ENCODE data around the gene CABP4. TPM values are rescaled to one million over a fixed set of nuclear protein-coding genes. Genes with fewer than 3 reads are reported as not detected.

The CABP4 gene
- total RNA-seq, 2 donors from 2014 or later: 5.3 to 5.7 TPM

GRCh38 chr11:67453816-67454732 lies 1.1 kb upstream of the CABP4 start:
- DNase-seq (ENCODE audit: low spot score) (no peak), ATAC-seq (ENCODE audit: insufficient number of reproducible peaks, low FRiP score, low read depth) (no peak)
- H3K4me3 ChIP-seq: no peak overlapping the region
- H3K4me1 ChIP-seq (ENCODE audit: control insufficient read depth in 1 of 2, low read depth in 2 of 2): no peaks in the 10 kb centered on the region
- no peaks in the 10 kb centered on the region for H3K36me3 ChIP-seq
- TF ChIP-seq CTCF (IDR thresholded peaks at IDR 0.05): no peak
- H3K9me3 ChIP-seq: no peaks in the 10 kb centered on the region
- H3K27me3 ChIP-seq (replicated peaks; ENCODE audit: insufficient read depth): no peaks in the 10 kb centered on the region
- no peak overlapping the region for H3K27ac ChIP-seq

- no peak for DNase-seq (ENCODE audit: low spot score)
- ATAC-seq (ENCODE audit: insufficient number of reproducible peaks, low FRiP score, low read depth): no peak
- no peaks in the 10 kb centered on the region for H3K36me3 ChIP-seq
These were observed 1.0 kb downstream of the CABP4 start for GRCh38 chr11:67456068-67456705.

GRCh38 chr11:67457453-67457852 lies 2.3 kb downstream of the CABP4 start:
- no peak for TF ChIP-seq CTCF (IDR thresholded peaks at IDR 0.05)
- Histone ChIP-seq H3K9me3 (no peaks in the 10 kb centered on the region), H3K36me3 (no peaks in the 10 kb centered on the region), H3K4me1 (ENCODE audit: control insufficient read depth in 1 of 2, low read depth in 2 of 2) (no peaks in the 10 kb centered on the region), H3K4me3 (no peak overlapping the region), H3K27ac (no peak overlapping the region), H3K27me3 (replicated peaks; ENCODE audit: insufficient read depth) (no peaks in the 10 kb centered on the region)
- ATAC-seq (ENCODE audit: insufficient number of reproducible peaks, low FRiP score, low read depth) (no peak), DNase-seq (ENCODE audit: low spot score) (no peak)

More at GRCh38 chr11:67456068-67456705, 1.0 kb downstream of the CABP4 start:
- no peak overlapping the region for H3K27ac ChIP-seq
- H3K4me3 ChIP-seq: no peak overlapping the region
- no peaks in the 10 kb centered on the region for H3K27me3 ChIP-seq (replicated peaks; ENCODE audit: insufficient read depth)
- no peaks in the 10 kb centered on the region for H3K4me1 ChIP-seq (ENCODE audit: control insufficient read depth in 1 of 2, low read depth in 2 of 2)
- no peaks in the 10 kb centered on the region for H3K9me3 ChIP-seq
- no peak for TF ChIP-seq CTCF (IDR thresholded peaks at IDR 0.05)

- ATAC-seq (ENCODE audit: insufficient number of reproducible peaks, low FRiP score, low read depth) (no peak), DNase-seq (ENCODE audit: low spot score) (no peak)
- Histone ChIP-seq H3K4me1 (ENCODE audit: control insufficient read depth in 1 of 2, low read depth in 2 of 2) (no peaks in the 10 kb centered on the region), H3K27me3 (replicated peaks; ENCODE audit: insufficient read depth) (no peaks in the 10 kb centered on the region), H3K27ac (no peak overlapping the region), H3K9me3 (no peaks in the 10 kb centered on the region), H3K4me3 (no peak overlapping the region), H3K36me3 (no peaks in the 10 kb centered on the region)
- no peak for TF ChIP-seq CTCF (IDR thresholded peaks at IDR 0.05)
These were observed 3.1 kb downstream of the CABP4 start for GRCh38 chr11:67458266-67458665.

- Histone ChIP-seq H3K4me1 (ENCODE audit: control insufficient read depth in 1 of 2, low read depth in 2 of 2) (peaks cover 8 to 34% of the 10 kb centered on the region in 2 donors), H3K4me3 (no peak overlapping the region), H3K27ac (peak overlapping the region in 1 of 2 donors; percentile 81), H3K36me3 (no peaks in the 10 kb centered on the region), H3K27me3 (replicated peaks; ENCODE audit: insufficient read depth) (no peaks in the 10 kb centered on the region), H3K9me3 (no peaks in the 10 kb centered on the region)
- ATAC-seq (ENCODE audit: insufficient number of reproducible peaks, low FRiP score, low read depth) (no peak), DNase-seq (ENCODE audit: low spot score) (no peak)
- TF ChIP-seq CTCF (IDR thresholded peaks at IDR 0.05): no peak
These were observed 8.0 kb downstream of the CABP4 start for GRCh38 chr11:67463186-67463585.
